ENCODE results near the gene KARS1.

The KARS1 gene

DNA sequence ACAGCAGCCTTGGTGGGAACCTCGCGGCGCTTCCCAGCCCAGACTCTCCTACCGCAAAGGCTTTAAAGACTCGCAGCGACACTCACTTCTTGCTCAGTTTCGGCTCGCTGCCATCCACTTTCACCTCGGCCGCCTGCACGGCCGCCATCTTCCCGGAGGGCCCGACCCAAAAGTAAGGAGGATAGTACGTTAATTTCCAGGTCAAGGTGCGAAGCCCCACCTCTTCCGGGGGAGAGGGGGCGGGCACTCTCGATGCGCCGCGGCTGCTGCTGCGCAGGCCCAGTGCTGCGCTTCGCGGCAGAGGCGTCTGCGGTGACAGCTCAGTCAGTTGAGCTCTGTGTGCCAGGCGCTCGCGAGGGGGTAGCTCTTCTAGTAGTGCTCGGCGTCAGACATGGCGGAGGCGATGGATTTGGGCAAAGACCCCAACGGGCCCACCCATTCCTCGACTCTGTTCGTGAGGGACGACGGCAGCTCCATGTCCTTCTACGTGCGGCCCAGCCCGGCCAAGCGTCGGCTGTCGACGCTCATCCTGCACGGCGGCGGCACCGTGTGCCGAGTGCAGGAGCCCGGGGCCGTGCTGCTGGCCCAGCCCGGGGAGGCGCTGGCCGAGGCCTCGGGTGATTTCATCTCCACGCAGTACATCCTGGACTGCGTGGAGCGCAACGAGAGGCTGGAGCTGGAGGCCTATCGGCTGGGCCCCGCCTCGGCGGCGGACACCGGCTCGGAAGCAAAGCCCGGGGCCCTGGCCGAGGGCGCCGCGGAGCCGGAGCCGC is at the start of gene KARS1, which contains the start of gene TERF2IP:
Gene KARS1, minus strand, starts transcription at position 174 of the 773 bp plus-strand sequence. Its CDS starts 26 bp downstream, at position 148.
Gene TERF2IP, plus strand, starts transcription at position 282 of the 773 bp plus-strand sequence. Its CDS starts 110 bp downstream, at position 392.
- peak; percentile 91 for ATAC-seq

DNA sequence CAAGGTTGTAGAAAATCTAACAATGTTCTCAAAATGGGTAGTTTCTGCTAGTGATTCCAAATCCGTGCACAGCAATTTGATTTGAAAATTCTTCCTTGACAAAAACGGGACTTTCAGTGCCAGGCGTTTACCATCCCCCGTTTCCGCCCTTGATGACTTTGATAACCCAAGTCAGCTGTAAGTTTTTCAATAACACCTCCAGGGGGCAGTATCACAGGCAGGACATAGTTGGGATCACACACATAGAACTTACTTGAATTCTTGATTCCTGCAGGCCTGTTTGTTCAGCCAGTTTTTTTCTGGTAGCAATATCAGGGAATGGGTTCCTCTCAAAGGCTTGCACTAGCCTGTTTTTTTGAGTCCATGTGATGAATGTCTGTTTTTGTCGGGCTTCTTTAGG is 48.2 kb upstream of the KARS1 start:
- no peak for ATAC-seq

DNA sequence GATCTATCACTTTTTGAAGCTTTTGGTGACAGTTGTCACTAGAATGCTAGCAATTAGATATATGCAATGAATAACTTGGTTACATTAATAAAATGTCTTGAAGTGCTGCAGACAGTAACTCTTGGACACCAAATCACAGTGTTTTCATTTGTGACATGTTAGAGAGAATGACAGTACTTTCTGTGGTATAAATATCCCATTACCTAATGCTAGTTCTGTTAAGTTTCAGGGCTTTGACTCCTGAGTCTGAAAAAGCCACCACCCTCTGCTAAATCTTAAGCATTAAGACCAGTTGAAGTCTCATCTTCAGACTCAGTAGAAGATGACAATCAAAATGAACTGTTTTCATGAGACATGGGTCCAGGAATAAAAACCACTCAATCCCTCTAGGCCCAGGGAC is 39.9 kb upstream of the KARS1 start:
- no peak for ATAC-seq

DNA sequence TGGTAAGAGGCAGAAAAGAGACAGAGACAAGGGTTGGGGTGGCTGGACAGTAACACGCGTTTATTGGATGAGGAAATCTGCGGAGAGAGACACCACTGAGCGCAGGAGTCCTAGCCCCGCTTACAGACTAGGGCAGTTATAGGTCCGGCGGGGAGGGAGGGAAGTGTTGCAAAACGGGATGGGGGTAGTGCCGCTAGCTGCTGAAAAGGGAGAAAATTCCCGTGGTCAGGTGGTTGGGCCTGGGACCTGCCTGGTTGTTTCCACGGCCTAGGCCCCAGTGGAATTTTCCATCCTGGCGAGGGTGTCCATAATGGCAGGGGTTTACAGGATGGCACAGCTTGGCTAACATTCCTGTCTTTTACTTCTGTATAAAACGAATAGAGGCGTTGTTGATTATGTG is 34.8 kb upstream of the KARS1 start:
- no peak for ATAC-seq

DNA sequence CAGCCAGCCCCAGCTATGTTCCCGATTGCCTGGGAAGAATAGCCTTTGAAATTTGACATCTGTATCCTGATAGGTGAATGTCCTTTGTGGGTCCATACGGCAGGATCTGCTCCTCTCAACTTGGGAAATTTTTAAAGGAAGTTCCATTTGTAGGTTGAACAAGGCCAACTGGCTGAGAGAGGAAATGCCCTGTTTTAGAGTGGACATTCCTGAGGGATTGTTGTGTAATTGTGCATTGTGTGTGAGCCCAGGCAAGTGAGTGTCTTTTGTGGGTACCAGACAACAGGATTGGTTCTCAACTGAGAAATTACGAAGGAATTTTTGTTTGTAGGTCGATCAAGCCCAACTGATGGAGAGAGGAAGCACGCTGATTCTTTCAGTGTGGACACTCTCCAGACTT is 31.9 kb upstream of the KARS1 start:
- ATAC-seq: no peak

DNA sequence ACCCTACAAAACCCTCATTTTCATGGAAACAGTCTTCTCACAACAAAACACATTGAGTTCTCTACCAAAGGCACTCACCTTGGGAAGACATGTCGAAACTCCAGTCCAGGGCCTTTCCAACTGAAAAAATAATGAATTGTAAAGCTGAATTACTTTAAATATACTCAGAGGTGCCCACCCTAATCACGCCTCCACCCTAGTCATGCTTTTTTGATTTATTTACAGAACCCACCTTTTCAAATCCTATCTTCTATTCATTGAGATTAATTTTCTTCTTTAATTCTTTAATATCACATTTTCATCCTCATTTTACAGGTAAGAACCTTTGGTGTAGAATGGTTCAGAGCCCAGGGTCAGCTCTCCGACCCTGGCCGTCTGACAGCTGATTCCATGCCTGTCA is 29.4 kb upstream of the KARS1 start, which contains the start of gene CPHXL2:
Gene CPHXL2, minus strand, starts transcription at position 101 of the 400 bp plus-strand sequence. Its CDS starts 10 bp downstream, at position 91.
- ATAC-seq: no peak

DNA sequence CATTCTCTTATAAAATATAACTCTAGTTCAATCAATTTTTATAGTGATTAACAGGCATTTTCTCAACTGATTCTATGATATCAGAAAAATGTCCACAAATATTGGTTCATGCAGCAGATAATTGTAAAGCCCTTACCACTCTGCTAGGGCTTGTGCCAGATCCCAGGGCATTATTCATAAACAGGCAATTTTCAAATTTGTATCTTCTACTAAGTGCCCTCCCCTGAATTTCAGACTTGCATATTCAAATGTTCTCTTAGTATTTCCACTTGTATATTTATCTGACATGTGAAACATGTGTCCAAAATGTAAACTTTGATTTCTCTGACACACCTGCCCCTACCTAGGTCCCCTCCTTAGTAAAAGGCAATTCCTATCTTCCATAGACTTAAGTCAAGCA is 20.0 kb upstream of the KARS1 start:
- no peak for ATAC-seq

DNA sequence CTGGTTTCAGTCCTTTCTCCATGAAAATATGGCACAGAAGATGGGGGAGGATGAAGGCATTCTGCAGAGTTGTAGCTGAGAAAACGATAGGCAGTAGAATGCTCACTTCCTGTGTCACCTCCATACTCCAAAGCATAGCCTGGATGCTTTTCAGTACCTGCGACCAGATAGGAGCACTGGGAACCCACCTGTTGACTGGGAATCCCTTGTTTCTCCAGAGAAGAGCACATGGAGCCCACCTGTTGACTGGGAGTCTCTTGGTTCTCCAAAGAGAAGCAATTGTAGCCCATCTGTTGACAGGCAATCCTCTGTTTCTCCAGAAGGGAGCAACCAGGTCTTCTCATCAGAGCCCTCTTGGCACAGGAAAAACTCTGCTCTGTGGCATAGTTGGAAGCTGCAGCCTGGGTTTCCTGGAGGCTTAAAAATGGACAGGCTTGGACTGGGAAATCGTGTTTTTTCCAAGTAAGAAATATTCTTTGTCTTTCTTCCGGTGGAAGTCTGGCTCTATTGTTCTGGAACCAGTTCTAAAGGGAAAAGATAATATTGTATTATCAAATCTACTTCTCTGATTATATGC is 13.3 kb upstream of the KARS1 start:
- ATAC-seq: no peak

DNA sequence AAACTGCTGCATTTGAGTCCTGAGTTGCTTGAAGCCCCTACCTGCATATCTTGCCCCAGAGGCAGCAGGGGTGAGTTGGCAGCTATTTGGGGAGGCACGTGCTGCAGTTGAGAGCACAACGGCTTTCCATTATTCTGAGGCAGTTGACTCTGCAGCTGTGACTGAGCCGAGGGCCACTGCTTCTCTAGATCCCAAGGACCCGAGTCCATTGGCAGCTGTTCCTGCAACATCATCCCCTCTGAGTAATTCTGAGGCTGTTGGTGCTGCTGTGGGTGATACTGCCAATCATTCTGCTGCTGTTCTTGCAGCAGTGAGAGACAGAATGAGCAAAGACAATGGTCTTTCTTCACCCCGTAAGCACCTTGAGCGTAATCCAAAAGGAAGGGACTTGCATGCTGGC is 12.9 kb upstream of the KARS1 start:
- no peak for ATAC-seq

DNA sequence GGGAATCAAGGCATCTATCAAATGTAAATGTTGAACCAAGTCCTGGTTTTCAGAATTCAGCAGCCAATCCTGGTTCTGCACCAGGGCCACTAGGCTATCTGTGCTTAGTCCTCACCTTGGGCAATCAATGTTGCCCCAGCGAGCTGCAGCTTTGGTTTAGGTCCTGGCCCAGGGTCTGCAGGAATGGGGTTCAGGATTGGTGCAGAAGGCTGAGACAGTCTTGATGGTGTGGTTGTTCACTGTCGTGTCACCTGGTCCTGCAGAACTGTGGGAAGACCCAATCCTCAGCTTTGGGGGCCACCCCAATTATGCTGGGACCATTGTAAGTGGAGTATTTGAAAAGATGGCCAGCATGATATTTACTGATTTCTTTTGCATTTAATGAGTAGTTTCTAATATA is 10.7 kb upstream of the KARS1 start:
- ATAC-seq: no peak

DNA sequence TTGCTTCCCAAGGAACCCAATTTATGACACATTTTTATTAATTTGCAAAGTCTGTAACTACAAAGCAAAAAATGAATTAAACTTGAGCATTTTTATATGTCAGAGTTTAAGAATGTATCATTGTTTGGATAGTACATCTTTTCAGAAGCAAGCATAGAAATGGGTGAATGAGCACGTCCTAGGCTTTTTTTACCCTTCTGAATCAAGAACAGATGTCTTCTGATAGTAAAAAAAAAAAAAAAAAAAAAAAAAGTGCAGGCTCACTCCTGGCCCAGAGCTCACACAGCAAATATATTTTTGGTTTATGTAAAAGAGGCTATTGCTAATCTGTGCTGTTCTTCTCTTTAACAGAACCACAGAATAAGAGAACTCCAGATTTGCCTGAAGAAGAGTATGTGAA is 6.5 kb upstream of the KARS1 start:
- ATAC-seq: no peak

DNA sequence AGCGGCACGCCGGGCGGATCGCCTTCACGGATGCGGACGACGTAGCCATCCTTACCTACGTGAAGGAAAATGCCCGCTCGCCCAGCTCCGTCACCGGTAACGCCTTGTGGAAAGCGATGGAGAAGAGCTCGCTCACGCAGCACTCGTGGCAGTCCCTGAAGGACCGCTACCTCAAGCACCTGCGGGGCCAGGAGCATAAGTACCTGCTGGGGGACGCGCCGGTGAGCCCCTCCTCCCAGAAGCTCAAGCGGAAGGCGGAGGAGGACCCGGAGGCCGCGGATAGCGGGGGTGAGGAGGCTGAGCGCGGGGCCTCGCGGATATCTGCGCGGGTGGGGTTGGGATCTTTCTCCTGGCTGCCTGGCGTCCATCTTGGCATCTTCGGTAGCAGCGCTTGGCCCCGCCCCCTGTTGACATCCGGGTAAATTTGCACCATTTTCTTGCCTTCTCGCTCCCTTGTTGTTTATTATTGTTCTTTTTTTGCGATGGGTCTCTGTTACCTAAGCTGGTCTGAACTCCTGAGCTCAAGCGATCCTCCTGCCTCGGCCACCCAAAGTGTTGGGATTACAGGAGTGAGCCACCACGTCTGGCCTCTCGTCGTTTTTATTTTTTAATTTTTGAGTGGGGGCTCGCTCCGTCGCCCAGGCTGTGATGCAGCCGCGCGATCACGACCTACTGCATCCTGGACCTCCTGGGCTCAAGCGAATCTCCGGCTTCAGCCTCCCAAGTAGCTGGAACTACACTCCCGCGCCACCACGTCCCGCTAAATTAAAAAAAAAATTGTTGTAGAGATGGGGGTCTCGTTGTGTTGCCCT is 1.0 kb upstream of the KARS1 start:
- peak; percentile 9 to 30 for ATAC-seq

DNA sequence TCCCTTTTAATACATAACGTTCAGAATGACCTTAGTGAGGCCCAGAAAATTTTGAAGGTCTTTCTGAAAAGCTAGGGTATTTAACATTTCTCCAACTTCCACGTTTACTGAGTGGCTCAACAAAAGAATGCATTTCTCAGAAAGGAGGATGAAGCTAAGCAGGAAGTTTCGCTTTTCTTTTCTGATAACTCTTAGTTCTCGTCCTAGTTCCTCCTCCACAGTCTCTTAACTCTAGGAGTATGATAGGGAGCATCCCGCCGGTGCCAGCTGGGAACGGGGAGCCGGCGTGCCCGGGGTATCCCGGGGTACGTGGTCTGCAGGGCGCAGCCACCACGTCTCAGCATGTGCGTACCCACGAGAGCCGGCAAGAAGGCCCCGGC is 363 bp downstream of the KARS1 start:
- ATAC-seq: peak; percentile 9 to 15

DNA sequence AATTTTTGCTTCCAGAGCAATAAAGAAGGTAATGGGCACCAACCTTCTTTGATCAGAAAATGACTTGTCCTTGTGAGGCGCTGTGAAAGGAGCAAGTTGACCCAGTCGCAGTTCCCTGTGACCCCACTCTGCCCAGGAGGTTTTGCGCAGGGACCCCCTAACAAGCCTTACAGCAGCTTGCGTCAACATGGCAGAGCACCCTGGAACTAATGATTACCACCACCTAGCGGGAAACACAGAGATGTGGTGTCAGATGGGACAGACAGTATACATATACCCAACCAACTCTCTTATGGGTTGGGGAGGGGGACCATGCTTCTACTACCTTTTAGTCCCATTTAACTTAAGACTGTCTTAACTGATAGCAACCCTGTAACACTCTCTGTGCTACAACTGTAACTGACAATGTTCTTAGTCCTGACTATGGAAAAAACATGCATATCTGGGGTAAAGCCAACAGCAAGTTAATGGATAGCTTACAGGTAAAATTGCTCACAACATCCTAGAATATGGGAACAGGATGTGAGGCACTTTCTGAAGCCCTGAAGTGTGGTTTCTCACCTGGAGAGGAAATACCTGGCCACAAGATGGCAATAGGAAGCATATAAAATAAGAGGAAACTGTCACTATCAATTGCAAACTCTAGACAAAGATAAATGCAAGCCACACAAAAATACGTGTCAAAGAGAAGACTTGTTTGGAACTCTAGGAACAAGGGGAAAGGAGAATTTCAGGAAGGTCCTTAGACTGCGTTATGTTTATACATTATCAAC is 3.0 kb downstream of the KARS1 start:
- no peak for ATAC-seq

DNA sequence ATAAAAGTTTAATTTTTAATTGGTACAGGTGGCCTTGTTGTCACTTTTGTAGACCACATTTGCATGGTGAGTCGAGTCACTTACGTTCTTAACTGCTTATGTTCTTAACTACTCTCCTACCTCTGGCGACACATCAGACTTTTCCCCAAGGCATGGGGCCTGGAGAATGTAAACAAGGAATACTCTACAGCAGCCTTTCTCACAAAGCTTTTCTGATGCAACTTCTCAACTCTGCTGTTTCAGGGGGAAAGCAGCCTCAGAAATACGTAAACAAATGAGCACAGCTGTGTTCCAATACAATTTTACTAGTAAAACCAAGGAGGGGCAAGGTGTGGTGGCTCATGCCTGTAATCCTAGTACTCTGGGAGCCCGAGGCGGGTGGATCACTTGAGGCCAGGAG is 6.9 kb downstream of the KARS1 start:
- ATAC-seq: no peak

DNA sequence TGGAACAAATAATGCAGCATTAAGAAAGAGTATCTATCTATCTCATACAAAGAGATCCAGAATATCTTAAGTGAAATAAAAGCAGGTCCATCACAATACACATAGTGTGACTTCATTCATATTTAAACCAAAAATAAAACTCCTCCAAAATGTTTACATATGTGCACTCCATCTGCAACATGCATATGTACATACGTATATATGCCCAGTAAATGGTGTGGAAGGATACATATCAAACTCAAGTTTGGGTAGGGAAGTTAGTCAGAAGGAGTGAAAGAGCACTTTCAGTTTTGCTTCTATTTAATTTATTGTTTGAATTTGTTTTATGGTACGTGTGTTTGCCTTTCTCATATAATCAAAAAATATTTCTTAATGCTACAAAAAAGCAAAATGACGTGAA is 12.4 kb downstream of the KARS1 start:
- ATAC-seq: no peak

DNA sequence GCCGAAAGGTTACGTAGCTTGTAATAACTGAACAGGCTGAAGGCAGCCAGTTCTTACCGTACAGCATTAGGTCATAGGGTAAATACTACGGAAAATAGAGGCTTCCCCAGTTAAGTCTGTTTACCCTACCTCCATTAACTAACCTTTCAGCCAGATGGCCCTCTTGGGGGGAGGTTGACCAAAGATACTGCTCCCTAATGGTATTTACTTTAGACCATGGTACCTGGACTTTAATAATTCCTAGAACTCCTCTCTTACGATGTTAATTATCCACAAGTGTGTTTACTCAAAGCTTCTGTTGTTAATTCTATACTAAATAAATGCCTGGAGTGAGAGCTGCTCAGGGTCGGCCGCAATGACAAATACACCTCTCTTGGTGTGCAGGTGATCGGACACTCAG is 14.6 kb downstream of the KARS1 start:
- ATAC-seq: no peak

DNA sequence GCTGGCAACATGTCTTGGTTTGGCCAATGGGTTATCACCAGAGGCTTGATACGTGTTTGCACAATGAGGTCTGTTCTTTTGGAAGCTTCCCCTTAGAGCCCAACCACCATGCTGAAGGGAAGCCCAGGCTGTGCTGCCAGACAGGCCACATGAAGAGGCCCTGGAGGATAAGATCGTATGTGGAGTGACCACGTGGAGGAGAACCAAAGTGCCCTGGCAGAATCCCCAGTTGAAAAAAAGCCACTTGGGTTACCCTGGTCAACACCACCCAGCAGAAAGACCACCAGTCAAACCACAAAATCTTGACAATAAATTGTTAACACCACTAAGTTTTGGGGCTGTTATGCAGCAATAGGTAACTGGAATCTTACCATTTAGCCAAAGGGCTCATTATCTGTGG is 17.4 kb downstream of the KARS1 start:
- ATAC-seq: no peak

DNA sequence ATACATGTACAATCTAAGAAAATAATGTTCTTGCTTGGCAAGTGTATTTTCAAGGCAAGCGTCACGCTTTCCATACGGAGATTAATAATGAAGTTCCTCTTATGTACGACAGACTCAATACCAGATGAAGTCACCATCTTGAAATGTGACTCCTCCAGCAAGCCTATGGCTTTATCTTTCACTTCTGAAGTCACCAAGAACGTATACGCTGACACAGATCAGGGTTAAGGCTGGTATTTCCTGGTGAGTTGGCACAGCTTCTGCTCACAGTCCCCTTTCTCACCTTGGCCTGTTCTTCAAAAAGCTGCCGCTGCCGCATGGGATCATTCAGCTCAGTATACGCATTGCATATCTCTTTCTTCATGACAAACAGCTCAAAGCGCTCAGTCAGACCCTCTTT is 18.3 kb downstream of the KARS1 start:
- no peak for ATAC-seq

DNA sequence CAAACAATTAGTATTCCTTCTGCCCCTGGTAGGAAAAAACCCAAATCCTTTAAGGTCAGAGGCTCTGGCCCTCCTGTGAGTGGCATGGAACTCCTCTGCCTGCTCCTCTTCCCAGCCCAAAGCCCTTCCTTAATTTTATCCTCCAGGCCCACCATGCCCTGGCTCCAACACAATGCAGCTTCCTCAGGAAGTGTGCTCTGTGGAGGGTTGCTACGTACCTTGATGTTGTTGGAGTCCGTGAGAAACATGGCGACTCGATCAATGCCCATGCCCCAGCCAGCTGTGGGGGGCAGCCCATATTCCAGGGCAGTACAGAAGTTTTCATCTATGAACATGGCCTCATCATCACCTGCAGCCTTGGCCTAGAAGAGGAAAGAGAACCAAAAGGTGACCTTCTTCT is 19.1 kb downstream of the KARS1 start:
- ATAC-seq: no peak

DNA sequence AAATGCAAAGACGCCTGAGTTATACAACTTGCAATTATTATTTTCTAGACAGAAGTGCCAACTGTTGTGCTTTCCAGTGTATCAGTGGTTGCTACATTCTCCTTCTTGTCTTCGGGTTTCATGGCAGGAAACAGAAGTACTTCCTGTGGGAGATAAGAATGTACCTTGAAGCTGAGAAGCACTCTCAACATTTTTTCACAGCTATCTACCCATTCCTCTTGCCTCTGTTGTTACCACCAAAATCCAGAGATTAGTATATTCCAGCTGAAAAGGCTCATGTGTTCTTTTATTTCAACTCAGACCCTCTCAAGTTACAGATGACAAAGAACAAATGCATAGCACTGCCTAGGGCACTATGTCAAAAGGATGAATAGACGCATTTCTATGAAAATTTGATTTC is 19.6 kb downstream of the KARS1 start:
- ATAC-seq: no peak

DNA sequence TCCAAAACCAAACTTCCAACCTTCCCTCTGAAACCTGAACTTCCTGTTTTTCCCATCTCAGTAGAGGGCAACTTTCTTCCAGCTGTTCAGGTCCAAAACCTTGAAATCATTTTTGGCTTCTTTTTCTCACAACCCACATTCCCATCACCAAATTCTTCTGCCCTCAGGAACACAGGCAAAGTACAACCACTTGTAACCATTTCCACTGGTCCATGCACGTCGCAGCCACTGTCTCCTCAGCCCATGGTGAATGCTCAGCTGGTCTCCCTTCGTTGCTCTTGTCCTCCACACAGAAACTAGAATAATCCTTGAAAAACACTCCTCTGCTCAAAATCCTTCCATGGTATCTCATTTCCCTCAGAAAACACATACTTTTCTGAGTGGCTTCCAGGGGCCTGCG is 20.7 kb downstream of the KARS1 start:
- ATAC-seq: no peak

DNA sequence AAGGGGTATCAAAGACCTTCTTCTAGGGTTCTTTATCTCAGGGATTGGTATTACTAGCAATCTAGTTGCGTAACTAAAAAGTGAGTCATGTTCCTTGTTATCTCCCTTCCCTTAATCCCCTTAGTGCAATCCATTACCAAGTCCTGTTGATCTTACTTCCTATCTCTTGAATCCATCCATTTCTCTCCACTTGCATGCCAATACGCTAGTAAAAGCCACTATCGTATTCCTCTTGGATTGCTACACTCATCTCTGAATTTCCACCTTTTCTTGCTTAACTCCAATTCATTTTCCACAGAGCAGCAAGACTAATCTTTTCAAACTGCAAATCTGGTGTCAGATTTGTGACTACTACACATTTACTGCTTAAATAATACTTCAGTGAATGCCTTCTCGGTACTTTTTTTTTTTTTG is 22.5 kb downstream of the KARS1 start:
- no peak for ATAC-seq
